Superior temporal gyrus (tissue), 1 donor: ENCODE measurements around the gene MBD6.

Experiments
- DNase-seq: peaks from one replicate; pipeline ENCODE4 v3.0.0-alpha.2; 2016; ENCODE audit errors: extremely low spot score

Gene MBD6

DNA sequence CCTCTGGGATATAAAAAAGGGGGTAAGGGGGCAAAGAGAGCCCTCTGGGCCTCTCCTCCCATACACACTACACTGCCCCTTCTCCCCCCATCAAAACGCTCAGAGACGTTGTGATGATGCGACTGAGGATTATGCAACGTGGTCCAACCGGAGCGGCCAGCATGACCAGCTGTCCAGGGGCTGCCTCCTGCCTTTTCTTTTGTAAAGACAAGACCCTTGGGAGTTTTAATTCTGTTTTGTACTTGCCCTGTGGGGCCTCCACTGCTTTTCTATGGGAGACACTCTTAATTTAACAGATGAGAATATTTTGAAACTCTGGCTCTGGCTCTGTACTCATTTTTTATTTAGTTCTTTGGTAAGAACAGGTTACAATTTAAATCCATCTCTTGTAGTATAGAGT lies 7.2 kb downstream of the MBD6 start:
- DNase-seq = no peak

DNA sequence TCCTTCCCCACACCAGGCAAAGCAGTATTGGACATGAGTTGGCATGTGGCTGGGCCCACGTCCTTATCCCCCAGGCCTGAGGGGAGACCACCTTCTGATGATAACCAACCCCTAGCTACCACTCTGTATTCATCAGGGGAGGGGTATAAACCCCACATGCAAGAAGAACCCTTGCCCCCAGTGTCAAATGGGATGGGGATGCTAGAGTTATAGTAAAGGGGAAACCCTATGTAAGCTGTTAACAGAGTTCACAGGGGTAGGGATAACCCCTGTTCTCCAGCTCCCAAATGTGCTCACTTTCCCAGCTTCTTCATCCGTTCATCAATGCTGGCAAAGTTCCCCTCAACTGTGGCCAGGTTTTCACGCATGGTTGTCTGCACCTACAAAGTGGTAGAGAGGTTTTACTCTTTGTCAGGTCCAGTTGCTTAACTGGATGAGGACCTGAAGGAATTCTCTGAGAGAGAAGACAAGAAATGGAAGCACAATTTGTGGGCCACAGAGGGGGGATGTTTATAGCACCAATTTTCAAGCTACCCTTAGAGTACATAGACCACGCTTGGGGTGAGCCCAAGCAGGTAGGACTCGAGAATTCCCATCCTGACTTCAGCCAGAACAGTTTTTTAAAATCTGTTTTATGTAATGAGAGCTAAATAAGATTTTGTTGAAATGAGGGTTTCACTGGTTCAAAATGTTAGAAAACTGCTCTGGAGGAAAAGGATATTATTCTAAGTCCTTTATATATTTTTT lies 7.9 kb downstream of the MBD6 start:
- no peak for DNase-seq

DNA sequence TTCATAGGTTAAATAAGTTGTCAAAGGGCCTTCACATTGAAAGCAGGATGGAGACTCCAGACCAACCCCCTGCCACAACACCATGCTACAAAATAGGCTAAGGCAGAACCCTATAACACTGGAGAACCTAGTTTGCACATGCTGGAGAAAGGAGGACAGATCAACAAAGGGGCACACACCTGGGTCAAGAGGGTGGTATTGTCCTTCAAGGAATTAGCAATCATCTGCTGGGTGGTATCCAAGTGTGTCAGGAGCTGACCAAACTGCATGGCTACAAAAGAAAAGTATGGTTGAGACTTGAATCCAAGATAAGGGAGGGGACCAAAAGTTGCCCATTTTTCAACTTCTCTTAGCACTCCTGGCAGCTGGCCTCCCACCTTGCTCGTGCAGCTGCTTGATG lies 9.2 kb downstream of the MBD6 start:
- no peak for DNase-seq

DNA sequence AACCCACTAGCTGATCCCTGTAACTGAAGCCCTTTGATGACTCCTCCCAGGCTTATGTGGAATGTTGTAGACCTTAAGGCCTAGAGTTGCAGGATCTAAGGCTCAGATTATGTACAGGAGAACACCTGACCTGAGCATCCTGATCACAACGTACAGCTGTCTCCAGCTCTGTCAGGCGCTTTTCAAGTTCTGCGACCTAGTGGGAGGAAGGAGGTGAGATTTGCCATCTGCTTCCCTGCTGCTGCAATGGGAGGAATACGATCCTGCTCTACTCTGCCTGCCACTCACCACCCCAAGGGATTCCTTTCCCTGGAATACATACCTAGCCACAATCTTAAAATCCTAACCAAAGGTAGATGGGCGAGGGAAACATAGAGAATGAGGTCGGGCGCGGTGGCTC lies 10.5 kb downstream of the MBD6 start:
- no peak for DNase-seq

DNA sequence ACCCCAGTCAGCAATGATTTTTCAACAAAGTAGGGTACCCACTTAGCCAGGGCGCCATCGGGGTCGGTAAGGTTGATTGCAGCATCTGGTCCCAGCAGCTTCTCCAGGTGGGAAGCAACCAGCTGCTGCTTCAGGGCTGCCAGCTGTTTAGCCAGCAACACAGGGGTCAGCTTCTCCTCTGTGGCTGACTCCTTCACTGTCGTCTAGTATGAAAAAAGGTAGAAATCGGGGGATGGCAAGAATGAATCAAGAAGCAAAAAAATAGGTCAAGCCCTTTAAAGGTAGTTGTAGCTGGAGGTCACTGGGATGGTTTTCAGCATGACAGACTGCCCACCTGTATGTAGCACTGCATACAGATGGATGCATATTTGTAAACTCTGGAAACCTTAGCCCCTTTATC lies 11.6 kb downstream of the MBD6 start:
- DNase-seq = no peak

DNA sequence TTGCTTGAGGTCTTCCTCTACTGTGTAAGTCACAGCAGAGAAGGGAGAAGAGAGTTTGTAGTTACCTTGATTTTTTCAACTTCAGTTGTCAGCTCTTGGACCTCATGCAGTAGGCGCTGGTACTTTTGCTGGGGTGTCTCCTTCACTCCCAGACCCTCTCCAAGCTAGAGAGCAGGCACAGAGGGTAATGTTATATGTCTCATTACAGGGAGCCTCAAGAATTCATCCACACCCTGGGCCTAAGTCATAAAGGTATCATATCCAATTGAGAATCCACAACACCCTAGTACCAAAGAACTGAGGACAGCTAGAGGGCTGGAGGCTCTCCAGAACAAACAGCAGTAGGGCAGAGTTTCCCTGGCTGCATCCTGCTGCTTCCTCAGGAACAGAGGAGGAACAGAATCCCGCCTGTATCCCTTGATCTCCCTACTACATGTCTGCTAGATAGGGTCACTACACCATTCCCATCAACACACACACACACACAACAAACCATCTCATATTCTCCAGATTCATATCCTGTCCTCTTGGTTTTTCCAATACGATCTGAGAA lies 12.4 kb downstream of the MBD6 start:
- no peak for DNase-seq

DNA sequence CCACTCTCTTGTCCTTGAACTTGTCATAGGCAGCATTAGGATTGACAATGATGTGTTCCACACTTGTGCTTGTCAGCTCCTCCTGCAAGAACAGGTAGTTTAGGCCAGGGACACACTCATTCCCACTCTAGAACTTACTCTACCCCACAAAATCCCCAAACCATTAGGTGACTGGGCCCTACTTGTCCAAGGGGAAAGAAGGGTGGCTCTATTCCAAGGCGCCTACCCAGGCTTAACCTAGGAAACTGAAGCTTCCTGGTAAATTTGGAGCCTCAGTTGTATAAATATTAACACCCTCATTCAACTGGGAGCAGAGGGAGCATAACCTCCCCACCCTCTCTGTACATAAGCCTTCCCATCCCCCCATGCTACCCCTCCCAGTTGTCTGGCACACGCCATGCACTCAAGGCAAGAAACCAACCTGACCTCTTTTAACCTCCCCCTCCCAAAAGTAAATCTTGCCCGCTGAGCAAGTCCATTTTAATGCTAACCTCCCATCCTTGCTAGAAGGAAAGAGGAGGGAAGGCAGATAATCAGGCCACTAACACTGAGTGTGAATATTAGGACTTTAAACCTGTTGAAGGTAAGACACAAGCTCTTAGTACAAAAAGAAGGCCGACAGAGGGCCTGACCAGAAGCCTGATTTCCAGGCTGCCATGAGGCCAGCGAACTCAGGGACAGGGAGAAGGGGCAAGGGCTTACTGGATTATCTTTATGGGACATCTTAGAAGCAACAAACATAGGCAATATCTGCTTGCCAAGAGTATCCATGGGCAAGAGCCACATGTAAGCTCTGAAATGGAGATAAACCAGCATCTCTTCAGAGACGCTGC lies 13.4 kb downstream of the MBD6 start:
- no peak for DNase-seq

DNA sequence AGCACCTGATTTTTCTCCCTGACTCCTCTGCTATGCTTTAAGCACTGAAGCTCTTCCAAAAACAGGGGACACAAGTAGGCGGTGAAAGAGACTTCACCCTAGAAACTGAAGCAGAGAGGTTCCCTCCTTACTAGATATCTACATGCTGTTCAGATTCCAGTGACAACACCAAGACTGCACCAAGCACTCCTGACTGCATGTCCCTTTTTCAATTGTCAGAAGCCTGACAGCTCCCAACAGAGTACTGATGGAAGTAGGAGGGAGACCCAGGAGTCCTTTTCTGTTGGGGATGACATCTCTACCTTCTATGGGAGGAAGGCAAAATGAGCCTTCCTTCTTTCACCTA lies 13.9 kb downstream of the MBD6 start:
- DNase-seq = no peak

DNA sequence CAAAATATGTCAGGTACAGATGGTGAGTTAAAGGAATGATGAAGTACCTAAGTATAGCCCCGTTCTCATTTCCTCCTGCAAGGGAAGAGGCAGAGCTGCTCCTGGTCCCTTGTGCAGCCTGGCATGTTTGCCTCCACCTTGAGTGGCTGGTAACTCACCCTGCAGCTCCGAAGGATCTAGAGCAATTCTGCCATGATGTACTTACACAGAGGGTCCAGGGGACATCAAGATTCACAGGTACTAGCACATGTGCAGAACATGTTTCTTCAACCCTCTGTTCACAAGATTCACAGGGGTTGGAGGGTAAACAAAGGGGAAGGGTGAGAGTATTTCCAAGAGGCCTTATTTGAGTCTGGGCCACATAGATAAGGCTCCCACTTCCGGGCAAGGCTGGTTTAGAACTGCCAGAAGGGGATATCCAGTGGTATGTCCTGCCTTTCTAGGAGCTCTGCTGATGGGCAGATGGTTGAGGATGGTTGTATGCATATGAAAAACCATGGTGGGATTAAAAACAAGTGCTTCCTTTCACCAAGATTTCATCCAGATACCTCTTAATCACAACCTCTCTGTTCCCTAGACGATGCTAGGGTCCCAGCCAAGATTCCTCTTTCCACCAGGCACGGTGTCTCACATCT lies 16.6 kb downstream of the MBD6 start:
- no peak for DNase-seq

DNA sequence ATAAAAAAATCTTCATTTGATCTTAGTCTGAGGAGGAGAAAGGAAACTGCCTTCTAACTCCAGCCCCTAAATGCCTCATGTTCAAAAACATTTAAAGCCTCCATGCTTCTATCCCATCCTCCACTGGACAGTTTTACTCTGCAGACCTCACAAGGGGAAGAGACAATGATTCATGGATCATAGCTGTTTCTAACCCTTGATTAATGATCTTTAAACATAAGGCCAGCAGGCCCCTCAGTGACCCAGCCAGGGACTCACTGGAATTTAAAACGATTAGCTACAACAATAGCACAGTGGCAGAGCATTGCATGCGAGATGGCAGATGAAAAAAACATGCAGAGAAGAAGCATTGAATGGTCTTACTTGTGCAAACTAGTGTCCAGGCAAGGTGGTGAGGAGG lies 18.4 kb downstream of the MBD6 start:
- DNase-seq = no peak

DNA sequence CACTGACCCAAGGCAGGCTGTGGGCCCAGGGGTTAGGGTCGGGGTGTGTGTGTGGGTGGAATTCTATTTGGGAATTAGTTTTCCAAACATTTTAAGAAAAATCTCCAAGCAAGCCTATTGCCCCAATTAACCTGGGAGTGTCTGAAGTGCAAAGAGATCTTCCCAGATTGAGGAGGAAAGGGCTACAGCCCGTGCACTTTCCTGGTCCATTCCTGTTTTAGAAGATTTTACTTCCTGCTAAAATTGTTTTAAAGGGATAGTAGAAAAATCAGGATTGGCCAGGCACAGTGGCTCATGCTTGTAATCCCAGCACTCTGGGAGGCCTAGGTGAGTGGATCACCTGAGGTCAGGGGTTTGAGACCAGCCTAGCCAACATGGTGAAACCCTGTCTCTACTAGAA lies 19.1 kb downstream of the MBD6 start:
- DNase-seq = no peak

DNA sequence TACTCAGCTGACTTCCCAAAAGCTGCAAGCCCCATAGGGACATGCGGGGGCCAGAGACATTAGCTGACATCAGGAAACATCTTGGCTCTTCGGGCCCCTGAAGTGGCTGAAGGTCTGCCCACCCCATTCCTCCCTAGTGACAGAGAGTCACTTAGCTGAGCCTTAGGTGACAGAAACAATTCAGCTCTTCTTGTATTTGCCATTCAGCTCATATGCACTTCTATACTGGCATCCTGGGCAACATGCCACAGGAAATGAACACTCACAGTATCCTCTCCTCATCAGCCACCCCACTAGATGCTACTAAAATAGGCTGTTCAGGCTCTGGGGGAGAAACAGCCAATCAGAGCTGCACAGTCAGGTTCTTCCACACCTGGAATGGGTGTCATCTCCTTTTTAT lies 21.0 kb downstream of the MBD6 start:
- peak; percentile 59 for DNase-seq

DNA sequence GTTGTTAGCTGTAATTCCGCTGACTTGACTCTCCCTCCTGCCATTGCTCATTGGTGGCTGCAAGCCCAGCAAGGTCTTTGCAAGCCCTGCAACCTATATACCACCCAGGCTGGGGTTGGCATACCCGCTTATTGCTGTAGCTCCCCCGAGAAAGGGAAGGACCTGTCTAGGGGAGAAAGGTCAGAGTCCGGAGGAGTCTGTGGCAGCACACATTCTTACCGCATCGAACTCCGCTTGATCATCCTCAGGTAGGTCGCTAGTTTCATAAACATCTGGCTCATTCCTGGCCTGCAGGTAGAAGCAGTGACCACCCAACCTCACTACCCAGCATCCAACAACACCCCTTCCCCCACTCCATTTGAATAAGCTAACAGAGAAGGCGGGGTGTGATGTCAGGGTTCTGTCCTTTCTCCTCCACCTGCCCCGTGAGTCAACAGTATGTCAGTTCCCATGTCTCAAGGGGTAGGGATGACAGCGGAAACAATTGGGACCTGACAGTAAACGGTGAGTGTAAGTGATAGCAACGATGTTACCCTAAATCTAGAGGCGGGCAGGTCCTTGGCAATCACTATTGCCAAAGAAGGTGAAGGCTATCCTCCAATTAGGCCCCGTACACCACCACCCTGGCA lies 23.3 kb downstream of the MBD6 start:
- DNase-seq = no peak

DNA sequence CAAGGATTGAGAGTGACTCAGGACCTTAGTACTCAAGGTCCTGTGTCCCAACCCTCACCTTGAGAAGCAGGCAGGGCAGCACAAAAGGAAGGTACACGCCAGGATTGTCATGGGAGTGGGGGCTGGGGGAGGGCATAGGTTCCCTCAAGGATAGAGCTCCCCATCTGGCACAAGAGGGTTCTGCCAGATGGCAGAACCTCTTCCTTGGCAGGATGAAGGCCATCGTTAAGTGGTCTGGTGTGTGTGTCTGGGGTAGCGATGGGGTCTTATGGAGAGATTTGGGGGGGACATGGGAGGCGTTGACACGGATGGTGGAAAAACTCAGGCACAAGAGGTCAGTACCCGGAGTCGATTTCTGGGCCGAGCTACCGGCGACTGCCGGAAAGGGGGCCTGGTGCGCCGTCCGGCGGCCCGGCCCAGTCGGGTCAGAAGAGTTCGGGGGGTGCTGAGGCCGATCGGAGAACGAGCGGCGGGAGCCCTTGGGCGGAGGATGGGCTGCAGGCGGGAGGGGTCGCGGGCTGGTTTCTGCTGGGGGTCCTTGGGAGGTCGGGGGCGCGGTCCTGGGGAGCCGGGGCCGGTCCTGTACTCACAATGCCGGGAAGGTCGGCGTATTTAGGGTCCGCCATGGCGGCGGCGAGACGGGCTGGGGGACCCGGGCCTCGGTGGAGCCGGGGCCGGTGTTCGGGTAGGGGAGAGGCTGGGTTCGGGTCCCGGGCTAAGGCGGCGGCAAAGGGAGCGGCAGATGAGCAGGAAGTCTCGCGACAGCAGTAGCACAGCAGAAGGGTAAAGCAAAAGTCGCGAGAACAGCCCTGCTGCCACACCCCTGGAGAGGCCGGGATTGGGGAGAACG lies 24.0 kb downstream of the MBD6 start, which contains the start of gene DCTN2:
Gene DCTN2, minus strand, starts transcription at position 755 of the 850 bp plus-strand sequence. Its CDS starts 129 bp downstream, at position 626.
- no peak for DNase-seq

DNA sequence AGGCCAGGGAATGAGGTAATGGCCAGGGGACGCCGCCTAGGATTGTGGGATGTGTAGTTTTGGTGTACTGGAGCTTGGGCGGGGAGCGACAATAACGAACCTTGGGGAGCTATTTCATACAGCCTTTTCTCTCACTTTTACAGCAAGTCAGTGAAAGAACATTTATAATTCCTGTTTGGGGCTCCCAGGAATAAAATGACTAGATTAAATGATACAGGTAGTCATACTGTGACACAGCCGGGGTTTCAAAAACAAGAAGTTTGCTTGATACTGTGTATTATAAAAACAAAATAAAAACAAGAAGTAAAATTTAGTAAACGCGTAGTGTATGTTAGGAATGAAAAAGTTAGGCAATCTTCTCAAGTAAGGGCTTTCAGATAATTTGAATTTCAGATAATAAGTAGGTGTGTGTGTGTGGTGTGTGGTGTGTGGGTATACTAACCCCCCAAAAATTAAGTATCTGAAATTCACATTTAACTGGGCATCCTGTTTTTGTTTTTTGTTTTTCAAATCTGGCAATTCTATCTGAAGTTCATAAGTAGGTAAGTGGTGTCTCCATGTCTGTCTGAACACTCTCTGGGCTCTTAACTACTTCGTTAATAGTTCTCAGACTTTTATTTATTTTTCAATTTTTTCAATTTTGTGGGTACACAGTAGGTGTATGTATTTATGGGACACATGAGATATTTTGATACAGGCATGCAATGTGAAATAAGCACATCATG lies 24.8 kb downstream of the MBD6 start:
- peak; percentile 98 for DNase-seq

DNA sequence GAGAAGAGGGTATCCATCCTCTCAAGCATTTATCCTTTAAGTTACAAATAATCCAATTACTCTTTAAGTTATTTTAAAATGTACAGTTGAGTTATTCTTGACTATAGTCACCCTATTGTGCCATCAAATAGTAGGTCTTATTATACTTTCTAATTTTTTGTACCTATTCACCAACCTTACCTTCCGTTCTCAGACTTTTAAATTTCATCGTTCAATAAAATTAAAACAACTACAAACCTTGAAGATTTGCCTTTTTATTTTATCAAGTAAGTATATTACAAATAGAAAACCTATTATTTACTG lies 25.3 kb downstream of the MBD6 start:
- no peak for DNase-seq

DNA sequence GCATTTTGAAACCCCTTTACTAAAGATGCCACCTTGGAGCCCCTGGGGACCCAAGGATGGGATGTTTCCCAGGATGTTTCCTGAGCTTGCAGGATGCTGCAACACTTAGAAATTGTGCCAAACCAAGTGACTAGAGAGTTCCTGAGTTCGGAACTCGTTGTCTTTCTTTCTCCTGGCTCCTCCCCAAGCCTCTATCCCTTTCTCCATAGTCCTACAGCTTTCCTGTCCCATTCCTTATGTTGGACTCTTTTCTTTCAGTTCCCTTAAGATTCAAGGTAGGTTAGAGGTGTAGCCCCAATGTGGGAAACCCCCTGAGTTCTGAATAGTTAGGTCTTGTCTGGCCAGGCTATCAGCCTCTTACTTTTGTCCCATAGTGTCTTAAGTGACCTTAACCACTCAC lies 25.9 kb downstream of the MBD6 start:
- DNase-seq = no peak

DNA sequence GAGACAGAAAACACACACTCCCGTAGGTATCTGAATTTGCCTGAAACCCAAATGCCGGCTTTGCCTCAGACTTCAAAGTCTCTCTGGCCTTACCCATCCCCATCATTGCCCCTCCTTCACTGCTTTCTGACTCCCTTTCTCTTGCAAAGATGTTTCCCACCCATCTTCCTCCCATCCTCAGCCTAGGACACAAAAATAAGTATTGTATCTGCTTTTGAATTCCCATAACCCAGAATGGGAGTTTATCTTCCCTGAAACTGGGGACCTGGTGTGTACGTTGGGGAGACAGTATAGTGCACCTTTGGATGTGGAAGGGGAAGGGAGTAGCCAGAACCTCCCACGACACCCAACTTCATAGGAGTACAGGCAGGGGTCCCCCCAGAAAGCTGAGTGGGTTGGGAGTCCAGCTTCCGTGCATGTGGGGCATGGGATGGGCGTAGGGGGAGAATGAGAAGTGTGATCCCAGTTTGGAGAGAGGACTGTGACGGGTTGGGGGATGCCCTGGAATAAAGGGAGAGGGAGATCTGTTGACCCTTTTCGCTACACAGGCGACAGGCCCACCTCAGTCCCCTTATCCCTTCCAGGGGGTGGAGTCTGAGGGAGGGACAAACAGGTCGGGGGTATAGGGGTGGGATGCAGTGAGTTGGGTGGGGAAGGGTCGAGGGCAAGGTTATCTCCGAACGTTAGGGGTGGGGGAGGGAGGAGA lies 26.7 kb downstream of the MBD6 start:
- no peak for DNase-seq

DNA sequence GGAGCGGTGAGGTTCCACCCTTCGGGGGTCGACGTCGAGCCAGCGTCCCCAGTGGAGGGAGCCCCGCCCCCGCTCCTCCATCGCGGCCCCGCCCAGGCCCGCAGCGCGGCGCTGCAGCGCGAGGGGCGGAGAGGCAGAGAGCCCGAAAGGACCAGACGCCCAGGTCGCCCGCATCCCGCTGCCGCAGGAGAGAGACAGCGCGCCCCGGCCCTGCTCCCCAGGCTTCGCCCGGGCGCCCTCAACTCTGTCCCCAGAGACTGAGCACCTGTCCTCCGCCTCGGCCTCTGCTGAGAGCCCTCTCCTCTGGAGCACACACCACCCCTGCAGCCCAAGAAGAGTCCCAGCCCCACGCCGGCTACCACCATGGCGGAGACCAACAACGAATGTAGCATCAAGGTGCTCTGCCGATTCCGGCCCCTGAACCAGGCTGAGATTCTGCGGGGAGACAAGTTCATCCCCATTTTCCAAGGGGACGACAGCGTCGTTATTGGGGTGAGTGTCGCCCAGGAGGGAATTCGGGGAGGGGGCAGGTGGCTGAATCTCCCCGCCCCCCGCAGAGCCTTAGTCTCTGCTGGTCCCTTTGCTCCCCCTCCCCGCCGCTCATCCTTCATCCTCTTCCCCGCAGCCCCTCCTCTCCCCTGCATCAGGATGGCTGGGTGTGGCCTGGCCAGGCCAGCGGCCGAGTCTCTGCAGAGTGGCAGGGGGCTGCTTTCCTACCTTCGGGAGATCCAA lies 27.5 kb downstream of the MBD6 start, which contains the start of gene KIF5A:
Gene KIF5A, plus strand, starts transcription at position 136 of the 732 bp plus-strand sequence. Its CDS starts 228 bp downstream, at position 364.
- peak; percentile 67 for DNase-seq
